GM13976 (cell line): Measurements from ENCODE around the gene PLD6.

Experiments used
- DNase-seq: peaks from one replicate; pipeline ENCODE4 v3.0.0; 2012; ENCODE audit warnings: low spot score
- in situ Hi-C: fragments of 300-500 bp; cut with MboI; formaldehyde crosslinking; loops from one replicate; pipeline ENCODE4 v1.12.0; 2022; ENCODE audit warnings: low sequenced_read_pairs, mixed read lengths, inconsistent platforms; ENCODE audit not compliant: unreplicated experiment
- TF ChIP-seq, protein P1 (sequence below): IDR thresholded peaks from 2 replicates; pipeline ENCODE4 v1.5.1; 2012; ENCODE audit warnings: borderline replicate concordance, mild to moderate bottlenecking; ENCODE audit not compliant: insufficient read depth; ENCODE audit errors: extremely low read depth, missing control alignments, control extremely low read depth

PLD6 gene

DNA sequence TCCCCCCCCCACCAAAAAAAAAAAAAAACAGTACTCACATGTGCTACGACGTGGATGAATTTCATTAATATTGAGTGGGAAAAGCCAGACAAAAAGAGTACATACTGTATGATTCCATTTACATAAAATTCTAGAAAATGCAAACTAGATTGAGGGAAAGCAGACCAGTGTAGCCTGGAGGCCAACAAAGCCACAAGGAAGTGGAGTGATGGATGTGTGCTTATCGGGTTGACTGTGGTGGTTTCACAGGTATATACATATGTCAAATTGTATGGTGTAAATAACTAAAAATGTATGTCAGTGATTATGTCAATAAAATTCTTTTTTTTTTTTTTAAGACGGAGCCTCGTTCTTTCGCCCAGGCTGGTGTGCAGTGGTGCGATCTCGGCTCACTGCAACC is 1.9 kb upstream of the PLD6 start:
- no peak for DNase-seq
- in situ Hi-C loops: no loop called here
- TF ChIP-seq, protein P1, sequence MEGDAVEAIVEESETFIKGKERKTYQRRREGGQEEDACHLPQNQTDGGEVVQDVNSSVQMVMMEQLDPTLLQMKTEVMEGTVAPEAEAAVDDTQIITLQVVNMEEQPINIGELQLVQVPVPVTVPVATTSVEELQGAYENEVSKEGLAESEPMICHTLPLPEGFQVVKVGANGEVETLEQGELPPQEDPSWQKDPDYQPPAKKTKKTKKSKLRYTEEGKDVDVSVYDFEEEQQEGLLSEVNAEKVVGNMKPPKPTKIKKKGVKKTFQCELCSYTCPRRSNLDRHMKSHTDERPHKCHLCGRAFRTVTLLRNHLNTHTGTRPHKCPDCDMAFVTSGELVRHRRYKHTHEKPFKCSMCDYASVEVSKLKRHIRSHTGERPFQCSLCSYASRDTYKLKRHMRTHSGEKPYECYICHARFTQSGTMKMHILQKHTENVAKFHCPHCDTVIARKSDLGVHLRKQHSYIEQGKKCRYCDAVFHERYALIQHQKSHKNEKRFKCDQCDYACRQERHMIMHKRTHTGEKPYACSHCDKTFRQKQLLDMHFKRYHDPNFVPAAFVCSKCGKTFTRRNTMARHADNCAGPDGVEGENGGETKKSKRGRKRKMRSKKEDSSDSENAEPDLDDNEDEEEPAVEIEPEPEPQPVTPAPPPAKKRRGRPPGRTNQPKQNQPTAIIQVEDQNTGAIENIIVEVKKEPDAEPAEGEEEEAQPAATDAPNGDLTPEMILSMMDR: no peak

- TF ChIP-seq, protein P1: no peak
- no peak for DNase-seq
- in situ Hi-C loops: no loop called here
Measured at GRCh38 chr17:17206913-17207335, 791 bp upstream of the PLD6 start.

- in situ Hi-C loops: no loop called here
- TF ChIP-seq, protein P1: no peak
- DNase-seq: peak; percentile 92
Measured at GRCh38 chr17:17205368-17206123, 587 bp downstream of the PLD6 start.

GRCh38 chr17:17204635-17205231 is 1.4 kb downstream of the PLD6 start:
- in situ Hi-C loops: no loop called here
- no peak for DNase-seq
- TF ChIP-seq, protein P1: no peak

DNA sequence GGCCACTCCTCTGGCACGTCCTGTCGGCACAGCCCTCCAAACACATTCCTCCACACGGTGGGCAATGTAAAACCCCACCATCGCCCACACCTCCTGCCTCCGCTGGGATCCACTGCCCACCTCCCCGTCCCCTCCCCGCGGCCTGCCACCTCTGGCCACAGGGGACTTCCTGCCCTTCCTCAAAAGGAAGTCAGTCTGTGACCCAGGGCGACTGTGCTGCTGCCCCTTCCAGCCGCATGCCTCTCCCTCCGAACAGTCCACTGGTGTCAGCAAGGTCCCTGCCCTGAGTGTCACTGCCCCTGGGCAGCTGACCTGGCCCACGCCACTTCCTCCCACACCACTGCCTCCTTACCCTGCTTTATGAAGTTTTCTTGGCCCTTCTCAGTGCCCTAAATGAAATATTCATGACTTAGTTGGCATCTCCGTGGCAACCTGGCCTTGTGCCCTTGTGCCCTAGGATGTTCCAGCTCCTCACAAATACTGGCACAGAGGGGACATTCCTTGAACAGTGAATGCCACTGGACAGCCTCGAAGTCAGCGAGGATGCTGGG is 2.0 kb downstream of the PLD6 start:
- in situ Hi-C loops: no loop called here
- TF ChIP-seq, protein P1: no peak
- DNase-seq: no peak

DNA sequence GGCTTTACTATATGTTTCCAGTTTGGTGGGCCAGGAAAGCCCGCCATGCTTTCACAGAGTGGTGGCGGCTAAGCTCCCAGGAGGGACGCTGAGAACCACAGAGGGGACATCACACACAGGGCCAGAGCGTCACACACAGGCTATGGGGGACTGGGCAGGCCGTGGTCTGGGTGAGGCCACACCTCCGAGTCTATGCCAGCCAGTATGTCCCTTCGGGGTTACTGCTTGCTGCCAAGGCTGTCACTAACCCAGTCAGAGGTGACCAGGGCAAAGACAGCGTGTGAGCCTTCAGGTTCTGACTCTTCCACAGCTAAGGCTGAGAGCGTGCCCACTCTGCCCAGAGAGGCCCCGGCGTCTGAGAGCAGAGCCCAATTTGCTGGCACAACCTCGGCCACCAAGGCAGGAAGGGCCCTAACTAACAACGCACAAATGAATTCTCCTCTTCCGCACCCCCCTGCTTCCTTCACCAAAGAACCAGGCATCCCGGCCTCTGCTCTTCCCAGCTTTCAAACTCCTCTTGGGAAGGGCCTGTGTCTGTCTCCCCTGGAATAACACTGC is 2.9 kb downstream of the PLD6 start:
- DNase-seq: no peak
- in situ Hi-C loops: no loop called here
- TF ChIP-seq, protein P1: no peak
